HCT116 (cell line): Measurements from ENCODE around the gene MAGEA2. TPM values are rescaled to one million over a fixed set of nuclear protein-coding genes. Genes with fewer than 3 reads are reported as not detected.
"Not testable (repeated sequence)": the region's sequence is repeated elsewhere in the genome, so short reads cannot be mapped to it uniquely, and the experiment has no call there.

Experiments
- ATAC-seq: fragments of 200-7000 bp; cut with Tn5 transposase; 2 replicates; pipeline ENCODE4 v1.9.1; 2020; ENCODE audit warnings: mild to moderate bottlenecking, moderate library complexity
- BruUV-seq: library from RNA; stranded (reverse); fragments of 400-500 nt; replicated peaks from 2 replicates; lab custom pipeline; 2021; lab: Mats Ljungman, UMichigan
- CTCF ChIA-PET: fragments of 300-600 bp; sonication (Branson Sonifier 250); formaldehyde crosslinking; loops from one replicate; lab custom pipeline; 2021; ENCODE audit warnings: antibody characterized with exemption; lab: Charles Lee
- POLR2A ChIA-PET: fragments of 300-600, 350-600 bp; sonication (Branson Sonifier 250); formaldehyde crosslinking; loops from one replicate; lab custom pipeline; 2021; ENCODE audit warnings: antibody characterized with exemption; lab: Charles Lee
- RAD21 ChIA-PET, 2 experiments: fragments of 300-600 bp; sonication (Branson Sonifier 250); formaldehyde crosslinking; loops; one replicate each; lab custom pipeline; 2023; ENCODE audit warnings: low total read pairs in 2 of 2; ENCODE audit not compliant: uncharacterized antibody in 2 of 2, unreplicated experiment in 2 of 2, low non-redundant PET in 1 of 2; lab: Charles Lee
- DNase-seq: peaks from one replicate; pipeline ENCODE4 v3.0.0-alpha.2; 2010; ENCODE audit warnings: low read depth, low spot score
- H2AFZ ChIP-seq: fragments of 200-600 bp; shearing (Covaris generic), sonication (generic); 2 replicates; pipeline ENCODE4 v1.6.1; 2017; ENCODE audit warnings: low read depth, mixed run types, mixed read lengths, antibody characterized with exemption, low read length; ENCODE audit not compliant: poor library complexity, severe bottlenecking
- H3K27ac ChIP-seq: 2 replicates; pipeline ENCODE4 v1.5.1; 2012; ENCODE audit warnings: low read depth, low read length
- H3K27me3 ChIP-seq: fragments of 200-600 bp; sonication (generic); 2 replicates; pipeline ENCODE4 v1.6.1; 2016; ENCODE audit warnings: mixed run types, low read length, mixed read lengths; ENCODE audit not compliant: insufficient read depth
- H3K36me3 ChIP-seq, 2 experiments: fragments of 200-500 bp in 1 of 2; fragments of 200-600 bp in 1 of 2; sonication (Bioruptor generic) in 1 of 2; sonication (generic) in 1 of 2; 2 replicates each; pipeline versions ENCODE4 v1.5.1 to v1.6.1; 2014 to 2016; ENCODE audit warnings: low read length in 2 of 2, inconsistent platforms in 1 of 2, mixed read lengths in 1 of 2, mixed run types in 1 of 2; ENCODE audit not compliant: insufficient read depth in 2 of 2, control insufficient read depth in 1 of 2
- H3K4me1 ChIP-seq, 2 experiments: fragments of 200-600 bp in 1 of 2; sonication (generic) in 1 of 2; 2 replicates each; pipeline versions ENCODE4 v1.5.1 to v1.6.1; 2012 to 2017; ENCODE audit warnings: low read length in 2 of 2, inconsistent platforms in 1 of 2, mild to moderate bottlenecking in 1 of 2, mixed read lengths in 1 of 2, mixed run types in 1 of 2, moderate library complexity in 1 of 2; ENCODE audit not compliant: insufficient read depth in 2 of 2, control insufficient read depth in 1 of 2
- H3K4me2 ChIP-seq: fragments of 200-600 bp; sonication (generic); 2 replicates; pipeline ENCODE4 v1.6.1; 2017; ENCODE audit warnings: mixed run types, low read length, mixed read lengths
- H3K4me3 ChIP-seq, 2 experiments: fragments of 200-600 bp in 1 of 2; sonication (generic) in 1 of 2; replicated peaks in 1 of 2; 2 replicates each; pipeline ENCODE4 v1.5.1; 2011 to 2016; ENCODE audit warnings: low read length in 2 of 2, control low read depth in 1 of 2, low read depth in 1 of 2, mild to moderate bottlenecking in 1 of 2, mixed read lengths in 1 of 2, mixed run types in 1 of 2
- H3K79me2 ChIP-seq: fragments of 200-600 bp; sonication (generic); 2 replicates; pipeline ENCODE4 v1.6.1; 2017; ENCODE audit warnings: mild to moderate bottlenecking, mixed run types, low read length, moderate library complexity, mixed read lengths; ENCODE audit not compliant: insufficient read depth
- H3K9ac ChIP-seq: fragments of 200-600 bp; sonication (generic); 2 replicates; pipeline ENCODE4 v1.6.1; 2016; ENCODE audit warnings: low read length, mixed read lengths
- H3K9me2 ChIP-seq: fragments of 200-600 bp; sonication (generic), shearing (Covaris generic); 2 replicates; pipeline ENCODE4 v1.6.1; 2017; ENCODE audit warnings: mixed run types, mild to moderate bottlenecking, moderate library complexity; ENCODE audit not compliant: insufficient read depth
- H3K9me3 ChIP-seq, 2 experiments: fragments of 200-500 bp in 1 of 2; fragments of 200-600 bp in 1 of 2; sonication (Bioruptor generic) in 1 of 2; sonication (generic) in 1 of 2; 2 replicates each; pipeline ENCODE4 v1.6.1; 2014 to 2017; ENCODE audit warnings: low read length in 2 of 2, mixed read lengths in 2 of 2, inconsistent platforms in 1 of 2, low read depth in 1 of 2, mild to moderate bottlenecking in 1 of 2, mixed run types in 1 of 2, moderate library complexity in 1 of 2; ENCODE audit not compliant: control insufficient read depth in 1 of 2, insufficient read depth in 1 of 2
- H4K20me1 ChIP-seq: fragments of 200-600 bp; sonication (generic), shearing (Covaris generic); 2 replicates; pipeline ENCODE4 v1.6.1; 2017; ENCODE audit warnings: mixed run types, mild to moderate bottlenecking, moderate library complexity; ENCODE audit not compliant: insufficient read depth
- intact Hi-C: fragments of 100-400 bp; cut with micrococcal nuclease; formaldehyde crosslinking; loops from 2 replicates; pipeline ENCODE4 v1.10.0; 2022
- total RNA-seq: library from RNA; stranded (reverse); gene quantifications from one replicate; pipeline ENCODE4 v1.2.1, GENCODE V29; 2021; ENCODE audit not compliant: unreplicated experiment

MAGEA2 gene
- total RNA-seq, 1 experiment from 2014 or later = 48.1 TPM

DNA sequence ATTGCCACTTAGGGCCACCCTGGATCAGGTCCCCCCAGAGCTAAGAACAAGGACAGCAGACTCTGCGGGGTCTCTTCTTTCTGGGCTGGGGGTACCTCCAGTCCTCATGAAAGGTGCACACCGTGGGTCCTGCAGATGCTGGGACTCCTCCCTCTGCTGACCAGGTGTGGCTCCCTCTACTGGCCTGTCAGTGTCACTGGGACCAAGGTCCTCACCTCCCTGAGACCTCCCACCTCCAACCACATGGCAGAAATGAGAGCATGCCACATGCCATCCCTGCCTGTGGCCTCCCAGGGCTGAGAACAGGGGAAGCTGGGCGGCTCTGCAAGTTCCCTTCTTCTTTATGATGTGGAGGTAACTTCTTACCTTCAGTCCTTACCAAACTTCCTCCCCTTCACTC is 33.4 kb upstream of the MAGEA2 start:
- H3K4me2 ChIP-seq, intact Hi-C loops, BruUV-seq, H4K20me1 ChIP-seq, H3K27me3 ChIP-seq, H3K9ac ChIP-seq, CTCF ChIA-PET, H3K27ac ChIP-seq, H3K4me1 ChIP-seq, H3K79me2 ChIP-seq, DNase-seq, H3K36me3 ChIP-seq, H3K9me3 ChIP-seq, H2AFZ ChIP-seq, H3K4me3 ChIP-seq, H3K9me2 ChIP-seq, RAD21 ChIA-PET, POLR2A ChIA-PET: not testable (repeated sequence)
- peak; percentile 99 for ATAC-seq

DNA sequence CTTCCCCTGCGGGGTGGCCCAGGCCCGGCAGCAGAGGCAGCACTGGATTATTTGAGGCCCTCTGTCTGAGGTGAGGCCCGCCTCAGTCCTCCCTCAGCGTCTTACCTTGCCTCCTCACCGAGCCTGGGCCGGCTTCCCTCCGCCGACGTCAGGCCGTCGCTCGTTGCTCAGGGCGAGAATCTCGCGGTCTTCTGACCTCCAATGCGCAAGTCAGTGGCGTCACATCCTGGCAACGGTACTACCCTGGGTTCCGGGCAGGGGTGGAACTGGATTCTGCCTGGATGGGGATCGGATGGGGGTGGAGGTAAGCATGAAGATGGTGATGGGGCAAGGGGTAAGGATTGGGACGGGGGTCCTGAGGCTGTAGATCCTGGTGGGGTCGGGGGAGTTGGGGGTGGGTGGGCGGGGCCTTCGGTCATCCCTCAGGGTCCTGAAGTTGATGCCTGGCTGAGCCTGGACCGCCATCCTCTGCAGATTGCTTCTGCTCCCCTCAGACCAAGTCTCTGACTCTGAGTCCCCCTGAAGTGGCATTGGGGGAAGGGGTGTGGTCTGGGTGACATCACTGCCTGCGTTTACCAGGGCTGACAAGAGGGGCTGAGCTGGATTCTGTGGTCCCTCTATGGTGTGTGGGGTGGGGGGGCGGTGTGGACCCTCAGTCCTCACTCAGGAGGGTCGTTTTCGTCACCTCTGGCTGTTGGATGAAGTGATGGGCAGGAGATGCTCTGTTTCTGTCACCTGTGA is 16.1 kb upstream of the MAGEA2 start, which contains the start of gene MAGEA6:
Gene MAGEA6 (minus strand): TSS at position 141 of the 741 bp plus-strand sequence. CDS start 2,039 bp downstream, outside the sequence.
- H3K4me2 ChIP-seq, DNase-seq, H3K9me2 ChIP-seq, POLR2A ChIA-PET, CTCF ChIA-PET, H3K79me2 ChIP-seq, H3K9me3 ChIP-seq, RAD21 ChIA-PET, H2AFZ ChIP-seq, H3K9ac ChIP-seq, BruUV-seq, H3K27me3 ChIP-seq, intact Hi-C loops, H4K20me1 ChIP-seq, H3K27ac ChIP-seq, H3K4me1 ChIP-seq, H3K36me3 ChIP-seq, H3K4me3 ChIP-seq: not testable (repeated sequence)
- peak; percentile 94 for ATAC-seq

DNA sequence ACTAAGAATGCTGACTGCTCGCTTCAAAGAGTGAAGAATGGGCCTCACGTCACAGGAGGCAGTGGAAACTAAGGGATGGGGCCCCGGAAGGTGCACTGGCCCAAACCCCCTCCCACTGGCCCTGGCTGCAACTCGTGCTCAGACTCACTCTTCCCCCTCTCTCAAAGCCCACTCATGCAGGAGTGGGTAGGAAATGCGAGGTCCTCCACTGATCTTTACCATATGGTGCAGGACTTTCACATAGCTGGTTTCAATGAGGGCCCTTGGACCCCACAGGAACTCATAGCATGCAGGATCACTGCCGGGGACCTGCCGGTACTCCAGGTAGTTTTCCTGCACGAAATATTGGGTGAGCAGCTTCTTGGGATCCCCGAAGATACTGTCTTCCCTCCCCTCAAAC is 12.9 kb upstream of the MAGEA2 start:
- H3K4me3 ChIP-seq, H3K27me3 ChIP-seq, H3K36me3 ChIP-seq, H3K27ac ChIP-seq, H3K79me2 ChIP-seq, H3K9me2 ChIP-seq, H3K9ac ChIP-seq, H3K4me1 ChIP-seq, intact Hi-C loops, H3K9me3 ChIP-seq, BruUV-seq, RAD21 ChIA-PET, ATAC-seq, DNase-seq, POLR2A ChIA-PET, H3K4me2 ChIP-seq, H2AFZ ChIP-seq, CTCF ChIA-PET, H4K20me1 ChIP-seq: not testable (repeated sequence)

DNA sequence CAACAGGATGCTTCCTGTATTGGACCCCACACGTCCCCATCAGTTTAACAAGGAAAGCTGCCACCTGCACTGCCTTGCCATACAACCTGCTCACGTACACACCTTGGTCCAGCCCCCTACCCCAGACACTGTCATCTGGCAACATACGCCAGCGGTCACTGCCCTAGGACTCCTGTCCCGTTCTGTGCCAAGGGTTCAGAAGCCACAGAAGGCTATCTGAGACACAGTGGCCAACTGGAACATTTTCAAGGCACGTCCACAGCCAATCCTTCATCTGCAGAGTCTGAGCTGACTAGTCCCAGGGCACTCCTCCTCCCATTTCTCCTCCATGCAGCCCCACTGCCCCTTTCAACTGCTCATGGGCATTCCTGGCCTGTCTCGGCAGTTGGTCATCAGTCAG is 7.9 kb upstream of the MAGEA2 start:
- H3K27ac ChIP-seq, H3K9ac ChIP-seq, H2AFZ ChIP-seq, H3K9me2 ChIP-seq, DNase-seq, H3K36me3 ChIP-seq, ATAC-seq, H3K4me2 ChIP-seq, H3K27me3 ChIP-seq, H4K20me1 ChIP-seq, H3K9me3 ChIP-seq, BruUV-seq, H3K79me2 ChIP-seq, CTCF ChIA-PET, RAD21 ChIA-PET, H3K4me3 ChIP-seq, POLR2A ChIA-PET, intact Hi-C loops, H3K4me1 ChIP-seq: not testable (repeated sequence)
